ENCODE data around the gene KAT8.

- TF ChIP-seq EZH2 (IDR thresholded peaks at IDR 0.05; ENCODE audit: insufficient read depth, low read length) (no peak), CTCF (IDR thresholded peaks at IDR 0.05; ENCODE audit: insufficient read depth, low read depth, low read length) (no peak)
Observed at GRCh38 chr16:31108794-31109558, 8.5 kb upstream of the KAT8 start.
